CD4-positive, alpha-beta T cell (primary cell): Measurements from ENCODE around the gene GAD2. TPM values are rescaled to one million over a fixed set of nuclear protein-coding genes. Genes with fewer than 3 reads are reported as not detected.
A peak's percentile ranks its signal among the peaks of the same experiment; 100 is the strongest.

Source experiments
- ATAC-seq: fragments of 200-7000 bp; cut with Tn5 transposase; one replicate; pipeline ENCODE4 v1.10.0; 2022; ENCODE audit warnings: mild to moderate bottlenecking; ENCODE audit not compliant: poor library complexity
- CTCF ChIA-PET: fragments of 350-600 bp; sonication (Branson Sonifier 250); formaldehyde crosslinking; loops from one replicate; lab custom pipeline; 2021; ENCODE audit warnings: antibody characterized with exemption, inconsistent platforms; lab: Charles Lee
- POLR2A ChIA-PET: fragments of 350-600 bp; sonication (Branson Sonifier 250); formaldehyde crosslinking; loops from one replicate; lab custom pipeline; 2021; ENCODE audit warnings: antibody characterized with exemption, inconsistent platforms; lab: Charles Lee
- DNase-seq, 14 experiments: peaks; one replicate each; pipeline ENCODE4 v3.0.0-alpha.2; 2013 to 2020; ENCODE audit warnings: mixed read lengths in 2 of 14
- H3K27ac ChIP-seq, 2 donors: one replicate each; pipeline versions ENCODE4 v1.5.1 to v1.7.0; 2013; ENCODE audit warnings: low read length in 2 of 2, low read depth in 1 of 2, mild to moderate bottlenecking in 1 of 2
- H3K27me3 ChIP-seq, 2 experiments: 1 replicate in 1 of 2; 2 replicates in 1 of 2; pipeline versions ENCODE4 v1.6.1 to v1.7.0; 2013; ENCODE audit warnings: low read length in 2 of 2, control low read depth in 1 of 2, mild to moderate bottlenecking in 1 of 2, moderate library complexity in 1 of 2; ENCODE audit not compliant: insufficient read depth in 2 of 2, control insufficient read depth in 1 of 2
- H3K36me3 ChIP-seq: one replicate; pipeline ENCODE4 v1.6.1; 2013; ENCODE audit warnings: low read length, control low read depth; ENCODE audit not compliant: insufficient read depth
- H3K4me1 ChIP-seq: one replicate; pipeline ENCODE4 v1.6.1; 2013; ENCODE audit warnings: low read length, control low read depth; ENCODE audit not compliant: insufficient read depth
- H3K4me3 ChIP-seq: one replicate; pipeline ENCODE4 v1.5.1; 2013; ENCODE audit warnings: mild to moderate bottlenecking, low read length, moderate library complexity
- H3K9me3 ChIP-seq, 2 experiments: 1 replicate in 1 of 2; 2 replicates in 1 of 2; pipeline versions ENCODE4 v1.6.1 to v1.7.0; 2013; ENCODE audit warnings: low read length in 2 of 2, mild to moderate bottlenecking in 2 of 2, control low read depth in 1 of 2, moderate library complexity in 1 of 2; ENCODE audit not compliant: control insufficient read depth in 1 of 2, insufficient read depth in 1 of 2
- H3K27ac Mint-ChIP-seq: one replicate; pipeline ENCODE4 v1.8.0; 2020; ENCODE audit warnings: mixed read lengths
- H3K27me3 Mint-ChIP-seq: one replicate; pipeline ENCODE4 v1.8.0; 2021; ENCODE audit warnings: mixed read lengths
- H3K36me3 Mint-ChIP-seq: one replicate; pipeline ENCODE4 v1.8.0; 2021; ENCODE audit warnings: low read depth, mixed read lengths
- H3K4me1 Mint-ChIP-seq: one replicate; pipeline ENCODE4 v1.8.0; 2021; ENCODE audit warnings: low read depth, mixed read lengths
- H3K4me3 Mint-ChIP-seq: one replicate; pipeline ENCODE4 v1.8.0; 2020; ENCODE audit warnings: mild to moderate bottlenecking, mixed read lengths
- H3K9me3 Mint-ChIP-seq: one replicate; pipeline ENCODE4 v1.8.0; 2020; ENCODE audit warnings: mixed read lengths
- intact Hi-C, 2 experiments: fragments of 100-400 bp; cut with DNase I in 1 of 2; cut with micrococcal nuclease in 1 of 2; formaldehyde crosslinking; loops; one replicate each; pipeline versions ENCODE4 v1.15.1 to v1.9.0; 2023 to 2025; cut with DNase I, micrococcal nuclease
- total RNA-seq, 174 experiments: library from RNA in 2 of 174; stranded (reverse) in 2 of 174; gene quantifications; one replicate each; pipeline ENCODE4 v1.2.3 and lab custom pipeline; 2021 to 2026
- TF ChIP-seq, protein P1 (sequence below): fragments of 200-600 bp; IDR thresholded peaks from one replicate; pipeline ENCODE4 v1.8.0; 2022; ENCODE audit warnings: antibody characterized with exemption, mild to moderate bottlenecking

GAD2 gene
- total RNA-seq, 2 experiments from 2014 or later, result not detected

DNA sequence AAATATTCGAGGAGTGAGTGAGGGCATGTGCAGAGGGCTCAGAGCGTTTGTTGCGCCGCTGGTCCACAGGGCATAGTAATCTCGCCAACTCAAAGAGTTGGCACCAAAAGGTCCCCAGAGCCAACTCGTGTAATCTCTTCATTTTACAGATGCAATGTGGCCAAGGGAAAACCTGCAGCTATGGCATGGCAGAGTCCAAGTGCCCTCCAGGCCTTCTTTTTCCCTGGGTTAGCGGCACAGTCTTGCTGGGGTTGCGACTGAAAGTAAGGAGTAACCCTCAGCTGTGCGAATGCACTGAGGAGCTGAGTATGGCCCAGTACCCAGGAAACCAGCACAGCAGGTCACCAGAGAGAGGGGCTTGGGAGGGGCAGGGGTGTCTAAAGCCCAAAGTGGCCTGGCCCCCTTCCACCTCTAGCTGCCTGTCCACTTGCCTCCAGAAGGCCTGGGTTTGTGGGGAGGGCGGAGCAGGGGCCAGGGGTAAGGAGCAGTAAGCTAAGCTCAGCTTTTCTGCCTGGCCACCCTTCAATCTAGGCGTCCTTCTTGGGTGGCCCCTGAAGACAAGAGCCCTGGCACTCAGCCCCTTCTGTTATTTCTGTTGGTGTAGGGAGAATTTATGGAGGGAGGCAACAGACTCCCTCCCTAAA is 3.3 kb upstream of the GAD2 start:
- H3K27me3 ChIP-seq, result peaks cover 67 to 83% of the 10 kb centered on the region in 2 experiments
- no peak overlapping the region for H3K4me3 ChIP-seq
- CTCF ChIA-PET, result no interaction called here
- ATAC-seq (no peak), DNase-seq (no peak)
- Mint-ChIP-seq H3K4me3 (no peak overlapping the region), H3K27ac (no peak overlapping the region), H3K36me3 (no peaks in the 10 kb centered on the region), H3K4me1 (peaks cover 18% of the 10 kb centered on the region), H3K27me3 (peaks cover 62% of the 10 kb centered on the region), H3K9me3 (no peaks in the 10 kb centered on the region)
- no peak overlapping the region for H3K27ac ChIP-seq
- POLR2A ChIA-PET, result no interaction called here
- peaks cover 0 to 23% of the 10 kb centered on the region in 2 experiments for H3K9me3 ChIP-seq
- intact Hi-C loops, result loop anchor here in 1 of 2 experiments (10.0 kb wide), 1 partner anchor 62 kb away; no protein-coding TSS in a partner anchor
- H3K36me3 ChIP-seq, result no peaks in the 10 kb centered on the region
- peaks cover 29% of the 10 kb centered on the region for H3K4me1 ChIP-seq
- TF ChIP-seq, protein P1, sequence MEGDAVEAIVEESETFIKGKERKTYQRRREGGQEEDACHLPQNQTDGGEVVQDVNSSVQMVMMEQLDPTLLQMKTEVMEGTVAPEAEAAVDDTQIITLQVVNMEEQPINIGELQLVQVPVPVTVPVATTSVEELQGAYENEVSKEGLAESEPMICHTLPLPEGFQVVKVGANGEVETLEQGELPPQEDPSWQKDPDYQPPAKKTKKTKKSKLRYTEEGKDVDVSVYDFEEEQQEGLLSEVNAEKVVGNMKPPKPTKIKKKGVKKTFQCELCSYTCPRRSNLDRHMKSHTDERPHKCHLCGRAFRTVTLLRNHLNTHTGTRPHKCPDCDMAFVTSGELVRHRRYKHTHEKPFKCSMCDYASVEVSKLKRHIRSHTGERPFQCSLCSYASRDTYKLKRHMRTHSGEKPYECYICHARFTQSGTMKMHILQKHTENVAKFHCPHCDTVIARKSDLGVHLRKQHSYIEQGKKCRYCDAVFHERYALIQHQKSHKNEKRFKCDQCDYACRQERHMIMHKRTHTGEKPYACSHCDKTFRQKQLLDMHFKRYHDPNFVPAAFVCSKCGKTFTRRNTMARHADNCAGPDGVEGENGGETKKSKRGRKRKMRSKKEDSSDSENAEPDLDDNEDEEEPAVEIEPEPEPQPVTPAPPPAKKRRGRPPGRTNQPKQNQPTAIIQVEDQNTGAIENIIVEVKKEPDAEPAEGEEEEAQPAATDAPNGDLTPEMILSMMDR, result no peak

DNA sequence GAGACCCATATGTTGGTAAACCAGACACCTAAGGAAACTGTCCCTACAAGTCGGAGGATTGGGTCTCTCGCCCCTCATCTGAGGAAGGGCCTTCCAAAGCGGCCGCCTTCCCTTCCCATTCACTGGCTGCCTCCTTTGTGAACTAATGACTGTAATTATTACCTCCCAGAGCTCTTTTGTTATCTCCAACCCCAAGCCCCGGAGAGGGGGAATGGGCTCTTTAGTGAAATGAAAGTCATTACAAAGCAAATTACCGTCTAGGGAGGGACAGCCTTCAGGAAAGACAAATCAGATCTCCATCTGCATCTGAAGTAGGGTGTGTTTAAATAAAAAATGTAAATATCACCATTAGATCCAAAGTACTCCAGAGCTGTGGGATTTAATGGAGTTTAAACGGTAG is 2.6 kb upstream of the GAD2 start:
- Histone ChIP-seq H3K4me3 (no peak overlapping the region), H3K9me3 (peaks cover 0 to 23% of the 10 kb centered on the region in 2 experiments), H3K36me3 (no peaks in the 10 kb centered on the region), H3K27ac (no peak overlapping the region), H3K27me3 (peaks cover 71 to 86% of the 10 kb centered on the region in 2 experiments), H3K4me1 (peaks cover 29% of the 10 kb centered on the region)
- Mint-ChIP-seq H3K36me3 (no peaks in the 10 kb centered on the region), H3K27ac (no peak overlapping the region), H3K27me3 (peaks cover 70% of the 10 kb centered on the region), H3K4me1 (peaks cover 25% of the 10 kb centered on the region), H3K9me3 (no peaks in the 10 kb centered on the region), H3K4me3 (no peak overlapping the region)
- TF ChIP-seq, protein P1, result no peak
- CTCF ChIA-PET, result no interaction called here
- intact Hi-C loops, result loop anchor here in 1 of 2 experiments (10.0 kb wide), 1 partner anchor 61 kb away; no protein-coding TSS in a partner anchor
- DNase-seq (no peak), ATAC-seq (no peak)
- POLR2A ChIA-PET, result no interaction called here

DNA sequence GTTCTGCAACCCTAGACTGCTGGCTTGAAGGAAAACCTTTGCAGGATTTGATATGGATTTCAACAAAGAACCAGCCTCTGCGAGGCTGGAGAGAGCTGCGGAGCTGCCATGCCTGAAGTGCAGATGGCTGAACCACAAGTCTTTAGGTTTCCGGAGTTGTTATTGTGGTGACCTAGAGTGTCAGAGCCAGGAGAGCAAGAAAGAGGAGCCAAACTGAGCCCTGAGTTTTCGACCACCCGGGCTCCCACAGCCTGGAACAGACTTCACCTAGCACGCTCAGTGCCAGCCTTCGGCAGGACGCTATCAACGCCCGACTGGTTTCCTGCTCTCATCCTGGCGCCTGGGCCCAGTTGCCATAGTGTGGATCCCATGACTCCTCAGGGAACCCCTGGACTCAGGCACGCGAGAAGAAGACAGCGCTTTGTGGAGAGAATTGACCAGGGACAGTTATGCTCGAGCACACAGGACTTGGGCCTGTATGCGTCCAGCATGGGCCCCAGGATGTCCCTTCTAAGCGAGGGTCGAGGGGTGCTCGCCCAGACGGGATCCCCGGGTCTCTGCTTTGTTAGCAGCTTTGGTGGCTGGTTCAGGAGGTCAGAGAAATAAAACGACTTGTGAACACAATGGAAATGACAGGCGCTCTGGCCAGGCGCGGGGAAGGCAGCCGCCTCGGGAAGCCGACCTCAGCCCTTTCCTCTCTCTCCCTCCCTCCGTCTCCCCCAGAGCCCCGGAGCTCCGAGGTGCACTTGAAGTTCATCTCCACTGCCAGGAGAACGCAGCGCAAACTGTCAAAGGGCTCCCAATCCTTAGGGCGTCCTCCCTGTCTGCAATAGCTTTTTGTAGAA is 1.8 kb upstream of the GAD2 start:
- Mint-ChIP-seq H3K9me3 (no peaks in the 10 kb centered on the region), H3K27ac (no peak overlapping the region), H3K36me3 (no peaks in the 10 kb centered on the region), H3K4me3 (peak overlapping the region; percentile 23), H3K4me1 (peaks cover 25% of the 10 kb centered on the region), H3K27me3 (peaks cover 77% of the 10 kb centered on the region)
- intact Hi-C loops, result loop anchor here in 1 of 2 experiments (10.0 kb wide), 1 partner anchor 60 kb away; no protein-coding TSS in a partner anchor
- peaks cover 0 to 23% of the 10 kb centered on the region in 2 experiments for H3K9me3 ChIP-seq
- peak overlapping the region; percentile 5 for H3K4me3 ChIP-seq
- peaks cover 29% of the 10 kb centered on the region for H3K4me1 ChIP-seq
- DNase-seq (no peak), ATAC-seq (no peak)
- CTCF ChIA-PET, result no interaction called here
- POLR2A ChIA-PET, result no interaction called here
- H3K27me3 ChIP-seq, result peaks cover 65 to 94% of the 10 kb centered on the region in 2 experiments
- no peak overlapping the region for H3K27ac ChIP-seq
- TF ChIP-seq, protein P1, result no peak
- no peaks in the 10 kb centered on the region for H3K36me3 ChIP-seq
